NCI-H2081 treated with DMSO at 0.1 percent for 48 hours (cell line): ENCODE results near the gene ADGRD1.

Experiments
- DNase-seq: peaks from one replicate; lab custom pipeline; 2025; lab: John Stamatoyannopoulos, UW

Gene ADGRD1

DNA sequence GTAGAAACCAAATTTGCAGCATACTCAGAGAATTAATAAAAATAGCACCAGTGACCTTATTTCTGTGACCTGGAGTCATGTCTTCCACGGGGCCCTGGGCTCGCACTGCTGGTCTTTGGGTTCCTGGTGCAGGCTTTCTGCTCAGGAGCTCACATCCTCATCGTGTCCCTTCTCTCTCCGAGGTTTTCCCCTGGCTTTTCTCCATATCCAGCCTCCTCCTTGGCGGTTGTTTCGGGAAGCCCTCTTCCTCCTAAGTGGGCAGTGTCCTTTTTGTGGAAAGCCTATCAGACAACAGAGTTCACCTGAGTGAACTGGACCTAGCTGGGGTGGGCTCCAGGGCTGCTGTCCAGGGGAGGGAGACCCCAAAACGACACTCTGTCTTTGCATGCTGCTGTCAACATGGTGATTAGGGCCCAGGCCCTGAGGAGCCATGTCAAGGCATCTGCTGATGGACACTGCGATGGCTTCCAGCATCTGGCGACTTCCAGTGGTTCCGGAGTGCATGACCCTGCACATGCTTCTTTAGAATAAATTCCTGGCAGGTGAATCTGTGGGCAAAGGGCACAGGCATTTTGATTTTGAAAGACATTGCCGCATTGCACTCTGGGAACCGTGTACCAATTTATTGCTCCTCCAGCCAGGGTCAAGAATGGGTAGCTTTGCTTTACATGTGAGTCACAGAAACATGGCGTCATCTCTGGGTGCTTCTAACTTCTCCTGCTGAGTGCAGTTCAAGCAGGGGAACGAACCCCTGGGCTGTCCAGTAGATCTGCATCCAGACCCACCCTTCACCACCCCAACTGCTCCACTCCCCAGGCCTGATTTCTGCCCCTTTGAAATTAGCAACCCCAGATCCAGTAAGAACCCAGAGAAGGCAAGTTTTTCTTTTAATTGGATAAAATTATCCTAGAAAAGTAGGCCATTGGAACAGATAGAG is 136.8 kb downstream of the ADGRD1 start:
- no peak for DNase-seq

DNA sequence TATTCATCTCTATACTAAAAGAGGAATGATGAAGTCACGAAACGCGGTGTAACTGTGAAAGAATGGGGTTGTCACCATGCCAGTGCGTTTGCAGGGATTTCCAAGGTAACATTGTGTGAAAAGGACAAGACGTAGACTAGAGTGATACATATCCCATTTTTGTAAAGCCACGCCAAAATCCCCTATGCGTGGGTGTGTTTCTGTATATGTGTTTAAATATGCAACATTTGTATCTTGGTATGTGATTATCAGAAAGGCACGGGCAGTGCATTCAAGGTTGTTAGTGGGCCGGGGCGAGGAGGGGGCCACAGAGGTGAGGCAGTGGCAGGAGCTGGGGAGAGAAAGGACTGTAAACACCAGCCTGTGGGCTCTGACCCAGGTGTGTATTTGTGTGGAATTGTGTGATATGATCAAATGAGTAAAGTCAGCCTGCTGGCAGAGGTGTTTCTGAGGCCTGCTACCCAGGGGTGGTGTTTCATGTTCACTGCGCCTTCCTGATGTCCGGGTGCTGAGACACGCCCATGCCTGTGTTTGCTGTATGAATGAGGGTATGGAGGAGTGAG is 137.8 kb downstream of the ADGRD1 start:
- DNase-seq: no peak

DNA sequence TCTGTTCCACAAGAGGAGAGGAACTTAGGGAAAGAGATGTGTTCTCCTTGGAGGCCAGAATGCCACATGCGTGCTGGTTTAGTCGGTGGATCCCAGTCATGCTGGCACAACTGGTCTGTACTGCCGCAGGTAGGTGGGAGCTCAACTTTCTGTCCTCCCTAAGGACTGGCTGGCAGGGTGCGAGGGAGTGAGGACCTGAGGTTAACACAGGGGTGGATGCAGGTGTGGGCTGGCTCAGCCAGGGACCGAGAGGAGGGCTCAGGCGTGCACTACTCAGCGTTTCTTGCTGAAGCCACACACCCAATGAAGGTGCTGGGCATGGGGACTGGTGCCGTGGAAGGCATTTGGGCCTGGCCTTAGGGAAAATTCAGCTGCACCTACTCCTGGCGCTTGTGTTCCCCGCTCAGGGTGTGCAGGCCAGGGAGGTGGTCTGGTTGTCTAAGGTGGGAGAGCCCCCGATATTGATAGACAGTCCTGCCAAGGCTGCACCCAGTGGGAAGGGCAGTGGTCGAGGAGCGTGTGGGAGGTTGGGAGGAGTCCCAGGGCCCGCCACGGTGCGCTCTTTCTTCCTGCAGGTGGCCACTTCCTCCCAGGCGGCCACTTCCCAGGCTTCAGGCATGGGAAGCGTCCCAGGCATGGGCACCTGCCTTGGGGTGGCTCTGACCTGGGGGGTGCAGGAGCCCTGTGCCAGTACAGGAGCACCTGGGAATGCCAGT is 138.4 kb downstream of the ADGRD1 start:
- DNase-seq: no peak

DNA sequence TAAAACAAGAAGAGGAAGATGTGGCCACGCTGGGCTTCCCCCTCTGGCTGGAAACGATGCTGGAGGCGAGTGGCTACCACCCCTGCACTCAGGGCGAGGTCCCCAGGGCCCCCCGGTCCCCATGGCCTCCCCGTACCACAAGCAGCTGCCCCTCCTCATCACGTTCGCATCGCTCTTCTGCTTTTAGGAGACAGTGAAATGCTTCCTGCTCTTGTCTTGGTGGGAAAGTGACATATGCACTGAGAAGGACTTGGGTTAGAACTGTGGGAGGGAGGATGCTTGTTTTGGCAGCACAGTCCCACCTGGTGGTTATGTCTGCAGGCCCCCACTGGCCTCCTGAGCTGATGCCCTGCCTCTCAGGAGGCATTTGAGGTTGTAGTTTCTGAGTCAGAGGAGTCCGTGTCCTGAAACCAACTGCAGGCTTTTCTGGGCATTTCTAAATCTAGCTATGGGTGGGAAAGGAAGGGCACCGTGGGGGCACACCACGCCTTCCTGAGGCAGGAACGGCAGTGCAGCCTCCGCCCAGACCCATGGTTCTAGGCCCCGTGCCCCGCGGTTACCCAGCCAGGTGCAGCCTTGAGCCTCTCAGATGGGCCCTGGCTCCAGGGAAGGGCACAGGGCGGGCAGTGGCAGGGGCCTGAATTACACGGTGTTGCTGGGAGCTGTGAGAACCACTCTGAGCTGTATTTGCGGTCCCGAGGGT is 139.3 kb downstream of the ADGRD1 start:
- DNase-seq: no peak

DNA sequence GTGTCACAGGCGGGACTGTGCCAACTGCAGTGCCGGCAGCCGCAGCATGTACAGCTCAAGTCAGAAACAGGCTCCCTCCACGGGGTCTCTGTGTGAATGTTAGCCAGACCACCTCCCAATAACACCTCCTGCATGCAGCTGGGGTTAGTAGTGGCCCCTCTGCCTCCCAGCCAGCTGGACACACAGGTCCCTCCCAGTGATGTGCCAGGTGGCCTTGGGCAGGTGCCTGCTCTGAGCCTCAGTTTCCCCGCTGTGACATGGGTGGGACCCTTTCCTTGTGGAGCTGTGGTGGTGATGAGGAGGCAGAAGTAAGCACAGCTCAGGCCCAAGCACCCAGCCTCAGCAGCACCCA is 139.9 kb downstream of the ADGRD1 start:
- no peak for DNase-seq

DNA sequence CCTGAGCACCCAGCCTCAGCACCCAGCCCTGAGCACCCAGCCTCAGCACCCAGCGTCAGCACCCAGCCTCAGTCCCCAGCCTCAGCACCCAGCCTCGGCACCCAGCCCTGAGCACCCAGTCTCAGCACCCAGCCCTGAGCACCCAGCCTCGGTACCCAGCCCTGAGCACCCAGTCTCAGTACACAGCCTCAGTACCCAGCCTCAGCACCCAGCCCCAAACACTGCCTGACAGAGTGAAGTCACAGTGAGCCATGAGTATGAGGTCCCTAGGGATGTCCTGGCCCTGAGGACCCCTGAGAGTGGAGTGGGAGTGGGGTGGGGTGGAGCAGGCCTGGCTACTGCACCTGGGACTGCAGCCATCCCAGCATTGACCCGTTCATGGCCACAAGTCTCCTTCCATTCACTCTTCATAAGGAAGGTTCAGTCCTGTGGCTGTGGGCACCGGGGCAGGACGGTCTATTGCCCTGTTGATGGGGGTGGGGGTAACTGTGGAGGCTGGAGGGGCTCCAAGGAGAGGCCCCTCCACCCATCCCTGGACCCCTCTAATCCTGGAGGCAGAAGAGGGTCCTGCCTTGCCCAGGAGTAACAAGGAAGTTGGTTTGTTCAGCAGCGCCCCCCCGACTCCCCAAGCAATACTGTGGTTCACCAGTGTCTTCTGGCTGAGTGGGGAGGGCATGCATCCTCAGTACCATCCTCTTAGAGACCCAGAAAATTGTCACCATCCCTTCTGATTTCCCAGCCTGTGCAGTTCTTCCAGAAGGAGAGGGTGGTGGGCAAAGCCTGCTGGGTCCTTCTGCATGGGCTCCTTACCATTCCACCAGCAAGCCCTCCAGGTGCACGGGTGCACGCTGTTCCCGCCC is 140.5 kb downstream of the ADGRD1 start:
- DNase-seq: no peak

DNA sequence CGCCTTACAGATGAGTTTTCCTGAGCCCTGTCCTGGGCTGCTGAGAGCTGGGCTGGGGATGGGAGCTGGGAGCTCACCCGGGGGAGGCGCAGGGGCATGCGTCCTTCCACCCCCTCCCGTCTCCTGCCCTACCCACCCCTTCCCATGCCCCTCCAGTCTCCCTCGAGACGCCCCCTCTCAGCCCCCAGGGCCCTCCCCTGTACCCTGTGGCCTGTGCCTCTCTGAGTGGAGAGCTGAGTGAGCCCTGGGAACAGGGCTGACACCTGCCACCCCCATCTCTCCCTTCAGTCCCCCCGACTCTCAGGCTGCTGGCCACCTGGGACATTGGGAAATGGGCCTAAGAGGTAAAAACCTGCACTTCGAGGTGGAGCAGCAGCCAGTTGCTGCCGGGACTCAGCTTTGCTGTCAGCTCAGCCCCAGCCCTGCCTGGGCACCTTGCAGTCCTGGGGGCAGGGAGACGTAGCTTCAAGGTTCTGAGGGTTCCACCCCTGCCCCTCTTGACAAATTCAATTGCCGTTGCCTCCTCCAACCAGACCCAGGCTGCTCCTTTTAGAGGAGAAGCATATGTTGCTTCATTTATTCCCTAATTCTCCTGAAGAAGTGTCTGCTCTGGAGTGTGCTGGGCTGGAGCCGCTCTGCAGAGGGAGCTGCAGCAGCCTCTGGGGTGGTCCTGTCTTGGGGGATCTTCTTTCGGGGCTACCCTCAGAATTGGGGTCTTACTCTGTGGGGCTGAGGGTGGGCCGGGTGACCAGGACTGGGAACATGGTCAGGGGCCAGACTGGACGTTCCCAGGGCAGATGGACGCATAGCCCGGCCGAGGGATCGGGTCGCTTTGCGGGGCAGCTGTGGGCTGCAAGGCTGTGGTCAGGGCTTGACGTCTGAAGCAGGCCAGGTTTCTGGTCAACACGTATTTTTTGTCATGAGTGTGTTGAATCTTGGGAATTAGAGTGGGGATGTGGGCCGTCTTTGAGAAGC is 141.4 kb downstream of the ADGRD1 start:
- no peak for DNase-seq

DNA sequence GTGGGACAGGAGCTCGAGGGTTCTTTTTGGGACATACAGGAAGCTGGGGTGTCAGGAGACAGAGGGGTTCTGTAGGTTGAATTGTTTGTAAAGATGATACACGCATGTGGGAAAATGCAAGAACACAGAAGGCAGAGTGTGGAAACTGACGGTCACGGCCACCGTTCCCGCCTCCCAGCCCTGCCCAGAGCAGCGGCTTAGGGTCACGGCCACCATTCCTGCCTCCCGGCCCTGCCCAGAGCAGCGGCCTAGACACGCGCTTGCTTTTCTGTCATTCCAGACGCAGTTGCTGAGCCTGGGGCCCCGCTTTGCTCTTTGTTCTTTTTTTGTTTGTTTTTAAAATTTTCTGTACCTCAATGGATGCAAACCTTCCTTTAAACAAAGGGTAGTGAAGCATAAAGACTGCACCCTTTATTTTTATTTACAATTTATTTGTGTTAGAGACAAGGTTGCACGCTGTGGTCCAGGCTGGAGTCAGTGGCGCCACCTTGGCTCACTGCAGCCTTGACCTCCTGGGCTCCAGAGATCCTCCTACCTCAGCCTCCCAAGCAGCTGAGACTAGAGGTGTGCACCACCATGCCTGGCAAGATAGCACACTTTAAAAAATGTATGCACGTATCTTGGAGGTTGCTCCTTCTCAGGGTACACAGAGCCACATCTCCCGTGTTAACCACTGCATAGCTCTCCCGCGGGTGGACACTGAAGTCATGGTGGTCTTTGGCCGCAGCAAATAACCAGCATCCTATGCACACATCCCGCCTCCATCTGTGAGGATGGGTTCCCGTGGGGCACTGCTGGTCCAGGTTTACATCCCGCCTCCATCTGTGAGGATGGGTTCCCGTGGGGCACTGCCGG is 142.3 kb downstream of the ADGRD1 start:
- DNase-seq: no peak

DNA sequence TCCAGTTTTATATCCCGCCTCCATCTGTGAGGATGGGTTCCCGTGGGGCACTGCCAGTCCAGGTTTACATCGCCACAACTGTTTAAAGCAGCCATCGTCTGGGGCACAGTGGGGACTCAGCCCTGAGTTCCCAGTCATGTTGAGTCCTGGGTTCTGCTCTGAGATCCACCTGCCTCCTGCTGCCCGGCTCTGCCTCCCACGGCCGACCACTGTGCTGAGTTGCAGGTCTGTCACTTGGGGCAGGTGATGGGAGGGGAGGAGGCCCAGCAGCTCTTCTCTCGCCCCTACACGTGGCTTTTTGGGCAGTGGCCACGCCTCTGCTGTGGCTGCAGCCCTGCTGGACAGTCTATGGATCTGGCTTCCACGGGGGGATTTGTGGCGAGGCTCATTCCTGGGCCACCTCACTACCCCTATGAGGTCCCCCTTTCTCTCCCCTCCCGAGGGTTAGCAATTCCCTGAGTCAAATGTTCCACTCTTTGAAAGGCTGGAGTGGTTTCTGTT is 143.0 kb downstream of the ADGRD1 start:
- no peak for DNase-seq

DNA sequence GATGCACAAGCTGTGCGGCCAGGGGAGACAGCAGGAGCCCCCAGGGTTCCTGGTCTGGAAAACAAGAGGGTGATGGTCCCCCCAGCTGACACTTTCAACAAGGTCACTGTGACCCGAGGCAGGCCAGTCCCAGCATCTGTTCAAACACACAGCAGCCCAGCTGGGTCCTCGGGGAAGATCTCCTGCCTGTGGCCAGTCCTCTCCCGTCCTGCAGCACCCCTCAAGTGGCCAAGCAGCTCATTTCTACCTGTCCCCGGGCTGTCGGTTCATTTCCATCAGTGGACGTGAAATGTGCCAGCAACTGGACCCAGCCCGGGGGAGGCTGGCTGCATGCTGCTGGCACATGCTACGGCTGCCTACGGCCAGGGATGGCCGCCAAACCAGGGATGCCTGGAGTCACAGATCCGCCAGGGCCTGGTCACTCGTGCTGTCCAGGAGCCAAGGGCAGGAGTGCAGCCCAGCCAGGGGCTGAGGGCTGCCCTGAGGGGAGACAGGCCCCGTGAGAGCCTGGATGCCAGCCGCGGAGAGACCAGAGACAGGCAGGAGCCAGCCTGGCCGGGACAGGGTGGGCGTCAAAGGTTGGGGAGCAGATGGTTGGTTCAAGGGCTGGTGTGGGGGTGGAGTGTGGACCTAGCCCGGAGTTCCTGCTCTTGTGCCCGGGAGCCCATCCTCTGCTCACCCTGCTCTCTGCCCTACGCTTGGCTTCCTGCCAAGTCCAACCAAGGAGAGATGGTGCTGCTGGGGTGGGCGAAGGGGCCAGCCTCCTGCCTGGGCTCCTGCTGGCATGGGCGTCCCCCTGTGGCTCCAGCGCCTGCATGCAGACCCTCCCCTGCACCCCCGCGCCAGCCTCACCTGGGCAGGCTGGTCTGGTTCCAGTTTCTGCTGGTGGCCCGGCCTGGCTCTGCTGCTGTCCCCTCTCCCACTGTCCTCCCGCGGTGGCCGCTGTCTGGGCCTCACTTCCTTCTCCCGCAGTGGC is 143.8 kb downstream of the ADGRD1 start:
- DNase-seq: no peak

DNA sequence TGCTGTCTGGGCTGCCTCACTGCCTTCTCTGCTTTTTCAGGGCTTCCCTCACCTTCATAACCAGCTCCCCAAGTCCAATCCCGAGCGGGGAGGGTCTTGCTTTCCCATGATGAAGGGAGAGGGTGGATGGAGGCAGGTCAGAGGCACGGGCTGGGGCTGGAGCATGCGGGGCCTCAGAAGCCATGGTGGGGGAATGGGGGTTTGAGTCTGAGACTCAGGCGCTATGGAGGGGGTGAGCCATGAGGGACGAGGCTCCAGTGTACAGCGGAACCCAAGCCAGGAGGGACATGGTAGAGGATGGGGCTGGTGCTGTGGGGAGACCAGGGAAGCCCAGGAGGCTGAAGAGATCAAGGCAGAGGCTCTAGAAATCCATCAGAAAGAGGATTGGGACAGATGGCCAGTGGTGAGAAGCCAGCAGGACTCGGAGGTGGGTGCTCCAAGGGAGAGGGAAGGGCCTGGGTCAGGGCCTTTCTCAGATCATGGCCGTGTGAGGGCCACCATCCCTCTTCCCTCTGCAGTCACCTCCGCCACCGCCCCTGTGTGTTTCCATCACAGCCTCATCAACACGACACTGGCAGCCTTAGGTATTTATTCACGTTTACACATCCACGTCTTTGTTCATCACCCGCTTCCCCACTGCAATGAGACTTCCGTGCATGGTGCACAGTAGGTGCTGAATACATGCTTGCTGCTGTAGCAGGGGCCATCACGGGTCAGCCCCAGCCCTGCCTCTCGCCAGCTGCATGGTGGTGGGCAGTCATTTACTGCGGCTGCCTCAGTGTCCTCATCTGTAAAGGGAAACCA is 144.7 kb downstream of the ADGRD1 start:
- no peak for DNase-seq

DNA sequence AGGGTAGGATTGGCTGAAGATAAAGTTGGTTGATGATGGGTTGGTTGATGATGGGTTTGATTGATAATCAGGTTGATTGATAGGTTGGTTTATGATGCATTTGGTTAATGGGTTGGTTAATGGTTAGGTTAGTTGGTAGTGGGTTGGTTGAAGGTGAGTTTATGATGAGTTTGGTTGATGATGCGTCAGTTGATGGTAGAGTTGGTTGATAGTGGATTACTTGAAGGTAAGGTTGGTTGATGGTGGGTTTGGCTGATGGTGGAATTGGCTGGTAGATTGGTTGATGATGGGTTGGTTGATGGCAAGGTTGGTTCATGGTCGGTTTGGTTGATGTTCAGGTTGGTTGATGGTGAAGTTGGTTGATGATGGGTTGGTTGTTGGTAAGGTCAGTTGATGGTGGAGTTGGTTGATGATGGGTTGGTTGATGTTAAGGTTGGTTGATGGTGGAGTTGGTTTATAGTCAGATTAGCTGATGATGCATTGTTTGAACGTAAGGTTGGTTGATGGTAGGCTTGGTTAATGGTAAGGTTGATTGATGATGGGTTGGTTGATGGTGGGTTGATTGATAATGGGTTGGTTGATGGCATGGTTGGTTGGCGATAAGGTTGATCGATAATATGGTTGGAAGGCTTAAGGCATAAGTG is 146.4 kb downstream of the ADGRD1 start:
- DNase-seq: no peak

DNA sequence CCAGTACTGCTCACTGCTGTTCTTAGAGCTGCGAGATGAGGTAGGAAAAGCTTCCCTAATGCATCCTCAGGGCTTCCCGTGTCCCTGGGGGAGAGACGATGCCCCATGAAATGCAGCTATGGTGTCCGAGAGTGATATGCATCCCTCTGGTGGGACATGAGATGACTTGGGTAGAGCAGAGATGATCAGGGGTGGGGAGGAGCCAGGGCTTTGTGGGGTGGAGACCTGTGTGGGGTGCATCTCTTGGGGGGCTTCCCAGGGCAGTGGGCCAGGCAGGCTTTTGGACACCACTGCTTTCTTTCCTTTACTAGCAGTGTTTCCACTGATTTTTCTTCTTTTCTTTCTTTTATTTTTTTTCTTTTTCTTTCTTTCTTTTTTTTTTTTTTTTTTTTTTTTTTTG is 147.3 kb downstream of the ADGRD1 start:
- no peak for DNase-seq

DNA sequence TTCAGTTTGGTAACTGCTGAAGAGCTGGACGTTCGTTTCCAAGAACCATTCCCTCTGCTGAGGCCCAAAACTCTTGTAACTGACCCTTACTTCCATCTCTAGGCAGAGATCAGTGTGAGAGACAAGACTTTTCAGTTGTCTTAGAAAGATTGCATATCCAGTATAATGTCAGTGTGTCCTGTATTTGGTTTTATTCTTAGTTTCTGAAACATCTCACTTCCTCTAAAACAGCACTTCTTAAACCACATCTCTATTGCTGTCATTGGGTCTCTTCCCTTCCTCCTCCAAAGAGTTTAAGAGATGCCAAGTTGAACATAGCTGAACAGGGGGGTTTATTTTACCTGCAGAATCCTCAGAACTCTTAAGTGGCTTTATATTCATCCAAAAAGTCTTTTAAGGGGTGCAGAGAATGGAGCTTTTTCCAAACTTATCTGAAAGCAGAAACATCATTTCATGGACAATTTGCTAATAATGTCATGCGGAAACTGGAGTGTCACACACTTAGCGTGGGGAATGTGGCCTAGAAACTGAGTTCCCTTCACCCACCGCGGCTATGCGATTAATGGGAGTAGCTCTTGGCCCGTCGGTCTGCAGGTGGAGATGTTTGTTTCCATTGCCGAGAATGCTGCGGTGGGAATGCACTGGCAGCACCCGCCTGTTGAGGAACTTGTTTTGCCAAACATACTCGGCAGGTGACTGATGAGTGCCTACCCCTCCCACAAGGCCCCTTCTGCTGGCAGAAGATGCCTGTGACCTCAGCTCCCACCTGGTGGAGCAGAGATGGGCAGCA is 148.2 kb downstream of the ADGRD1 start:
- no peak for DNase-seq

DNA sequence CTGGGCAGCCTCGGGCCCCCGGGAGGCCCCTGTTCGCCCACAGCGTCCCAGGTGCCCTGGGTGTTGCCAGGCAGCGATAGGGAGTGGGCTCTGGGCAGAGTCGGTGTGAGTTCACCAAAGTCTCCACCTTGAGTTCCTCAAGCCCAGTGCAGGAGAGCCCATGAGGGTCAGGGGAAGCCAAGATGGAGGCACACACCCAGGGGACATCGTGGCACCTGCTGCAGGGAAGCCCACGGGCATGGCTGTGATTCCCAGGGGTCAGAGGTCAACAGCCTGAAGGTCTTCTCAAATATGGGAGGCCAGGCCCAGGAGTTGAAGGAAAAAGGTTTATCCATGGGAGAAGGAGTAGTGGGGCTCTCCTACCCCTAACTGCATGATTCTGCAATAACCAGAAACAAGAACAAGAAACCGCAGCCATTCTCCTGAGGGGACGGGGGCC is 148.8 kb downstream of the ADGRD1 start:
- no peak for DNase-seq
